Measurements from ENCODE around the gene RGS12. TPM values are rescaled to one million over a fixed set of nuclear protein-coding genes. Genes with fewer than 3 reads are reported as not detected.

Gene RGS12
- total RNA-seq, 1 donor from 2014 or later: 21.9 TPM

DNA sequence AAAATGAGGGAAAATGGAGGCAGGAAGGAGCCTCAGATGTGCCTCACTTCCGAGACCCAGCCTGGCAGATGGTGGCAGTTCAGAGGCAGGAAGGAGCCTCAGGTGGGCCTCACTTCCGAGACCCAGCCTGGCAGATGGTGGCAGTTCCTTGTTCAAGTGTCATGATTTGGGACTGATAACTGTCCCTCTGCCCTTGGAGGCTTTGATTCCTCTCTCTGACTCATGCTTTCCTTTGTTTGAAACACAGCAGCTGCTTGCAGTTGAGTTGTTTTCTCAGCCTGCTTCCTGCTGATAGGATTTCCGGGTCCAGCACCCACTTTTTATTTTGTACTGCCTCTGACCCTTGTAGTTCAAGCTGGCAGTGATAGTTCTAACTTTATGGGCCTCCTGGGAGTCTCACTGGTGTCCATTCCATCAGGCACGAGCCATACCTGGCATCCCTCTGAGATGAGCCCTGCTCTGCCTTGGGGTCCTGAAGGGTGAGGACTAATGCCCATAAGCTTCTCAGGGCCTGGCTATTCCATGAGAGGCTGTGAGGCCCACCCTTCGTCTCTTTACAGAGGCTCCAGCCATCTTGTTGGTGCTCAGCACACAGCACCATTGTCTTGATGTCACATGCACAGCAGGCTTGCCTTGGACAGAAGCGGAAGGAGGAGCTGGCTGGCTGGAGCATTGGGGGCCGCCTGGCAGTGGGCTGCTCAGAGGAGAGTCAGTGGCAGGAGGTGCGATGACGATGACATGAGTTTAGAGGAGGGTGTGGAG is 13.0 kb downstream of the RGS12 start:
- no peaks in the 10 kb centered on the region for H3K9me3 ChIP-seq (ENCODE audit: insufficient read depth, low read depth, low read length)

DNA sequence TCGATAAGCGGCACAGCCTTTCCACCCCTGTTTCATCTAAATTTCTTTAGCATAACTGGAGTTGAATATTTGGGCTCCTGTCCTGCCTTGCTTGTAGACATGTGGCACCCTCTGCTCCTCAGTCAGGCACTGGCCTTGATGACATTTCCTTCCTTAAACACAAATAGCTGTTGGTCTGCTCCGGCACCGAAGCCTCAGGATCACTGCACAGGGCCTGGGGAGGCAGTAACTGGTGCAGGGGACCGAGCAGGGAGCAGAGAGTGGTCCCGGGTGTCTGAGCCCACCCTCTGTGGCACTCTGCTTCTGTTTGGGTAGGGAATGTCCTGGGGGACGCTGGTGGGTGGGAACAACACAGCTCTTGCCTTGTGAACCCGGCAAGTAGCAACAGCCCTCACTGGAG is 13.6 kb downstream of the RGS12 start:
- peaks cover 19% of the 10 kb centered on the region for H3K4me1 Mint-ChIP-seq (ENCODE audit: low read depth, unreplicated experiment)
- Histone ChIP-seq H4K20me1 (ENCODE audit: insufficient read depth, low read length) (peaks cover 94% of the 10 kb centered on the region), H3K27me3 (ENCODE audit: insufficient read depth, low read length) (no peaks in the 10 kb centered on the region), H3K79me2 (ENCODE audit: insufficient read depth, low read length) (peaks cover 74% of the 10 kb centered on the region), H3K4me1 (ENCODE audit: insufficient read depth, low read length) (peaks cover 15% of the 10 kb centered on the region), H3K27ac (ENCODE audit: low read depth, low read length) (no peak overlapping the region), H2AFZ (ENCODE audit: low read depth, low read length) (no peak overlapping the region), H3K9ac (ENCODE audit: low read length) (no peak overlapping the region), H3K4me3 (ENCODE audit: insufficient read depth, low read depth, low read length) (no peak overlapping the region), H3K4me2 (ENCODE audit: low read length) (no peak overlapping the region), H3K36me3 (ENCODE audit: insufficient read depth, low read length) (no peaks in the 10 kb centered on the region), H3K9me3 (ENCODE audit: insufficient read depth, low read depth, low read length) (no peaks in the 10 kb centered on the region)
- TF ChIP-seq, protein P1, sequence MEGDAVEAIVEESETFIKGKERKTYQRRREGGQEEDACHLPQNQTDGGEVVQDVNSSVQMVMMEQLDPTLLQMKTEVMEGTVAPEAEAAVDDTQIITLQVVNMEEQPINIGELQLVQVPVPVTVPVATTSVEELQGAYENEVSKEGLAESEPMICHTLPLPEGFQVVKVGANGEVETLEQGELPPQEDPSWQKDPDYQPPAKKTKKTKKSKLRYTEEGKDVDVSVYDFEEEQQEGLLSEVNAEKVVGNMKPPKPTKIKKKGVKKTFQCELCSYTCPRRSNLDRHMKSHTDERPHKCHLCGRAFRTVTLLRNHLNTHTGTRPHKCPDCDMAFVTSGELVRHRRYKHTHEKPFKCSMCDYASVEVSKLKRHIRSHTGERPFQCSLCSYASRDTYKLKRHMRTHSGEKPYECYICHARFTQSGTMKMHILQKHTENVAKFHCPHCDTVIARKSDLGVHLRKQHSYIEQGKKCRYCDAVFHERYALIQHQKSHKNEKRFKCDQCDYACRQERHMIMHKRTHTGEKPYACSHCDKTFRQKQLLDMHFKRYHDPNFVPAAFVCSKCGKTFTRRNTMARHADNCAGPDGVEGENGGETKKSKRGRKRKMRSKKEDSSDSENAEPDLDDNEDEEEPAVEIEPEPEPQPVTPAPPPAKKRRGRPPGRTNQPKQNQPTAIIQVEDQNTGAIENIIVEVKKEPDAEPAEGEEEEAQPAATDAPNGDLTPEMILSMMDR (IDR thresholded peaks at IDR 0.05; ENCODE audit: insufficient read depth, low read depth, low read length): no peak
- TF ChIP-seq EZH2 (IDR thresholded peaks at IDR 0.05; ENCODE audit: insufficient read depth, low read length): no peak
- no peak overlapping the region for H3K27ac Mint-ChIP-seq (ENCODE audit: unreplicated experiment)
- no peaks in the 10 kb centered on the region for H3K9me3 Mint-ChIP-seq (ENCODE audit: unreplicated experiment)
- FAIRE-seq (no peak), DNase-seq (ENCODE audit: low read depth) (no peak)
- H3K4me3 Mint-ChIP-seq (ENCODE audit: unreplicated experiment): no peak overlapping the region
- H3K36me3 Mint-ChIP-seq (ENCODE audit: low read depth, unreplicated experiment): no peaks in the 10 kb centered on the region
- H3K27me3 Mint-ChIP-seq (ENCODE audit: low read depth, unreplicated experiment): peaks cover 14% of the 10 kb centered on the region

More for the DNA sequence above, 13.0 kb downstream of the RGS12 start:
- no peaks in the 10 kb centered on the region for H3K9me3 Mint-ChIP-seq (ENCODE audit: unreplicated experiment)
- TF ChIP-seq EZH2 (IDR thresholded peaks at IDR 0.05; ENCODE audit: insufficient read depth, low read length): no peak
- TF ChIP-seq, protein P1 (IDR thresholded peaks at IDR 0.05; ENCODE audit: insufficient read depth, low read depth, low read length): no peak
- Histone ChIP-seq H3K9ac (ENCODE audit: low read length) (no peak overlapping the region), H3K79me2 (ENCODE audit: insufficient read depth, low read length) (peaks cover 75% of the 10 kb centered on the region), H3K4me1 (ENCODE audit: insufficient read depth, low read length) (peaks cover 15% of the 10 kb centered on the region), H4K20me1 (ENCODE audit: insufficient read depth, low read length) (peaks cover 94% of the 10 kb centered on the region), H3K4me3 (ENCODE audit: insufficient read depth, low read depth, low read length) (no peak overlapping the region), H3K4me2 (ENCODE audit: low read length) (peak overlapping the region; percentile 65), H2AFZ (ENCODE audit: low read depth, low read length) (no peak overlapping the region), H3K27ac (ENCODE audit: low read depth, low read length) (no peak overlapping the region), H3K36me3 (ENCODE audit: insufficient read depth, low read length) (no peaks in the 10 kb centered on the region), H3K27me3 (ENCODE audit: insufficient read depth, low read length) (no peaks in the 10 kb centered on the region)
- H3K36me3 Mint-ChIP-seq (ENCODE audit: low read depth, unreplicated experiment): no peaks in the 10 kb centered on the region
- DNase-seq (ENCODE audit: low read depth) (peak; percentile 32), FAIRE-seq (no peak)
- peaks cover 23% of the 10 kb centered on the region for H3K4me1 Mint-ChIP-seq (ENCODE audit: low read depth, unreplicated experiment)
- H3K27me3 Mint-ChIP-seq (ENCODE audit: low read depth, unreplicated experiment): peaks cover 14% of the 10 kb centered on the region
- no peak overlapping the region for H3K4me3 Mint-ChIP-seq (ENCODE audit: unreplicated experiment)
- H3K27ac Mint-ChIP-seq (ENCODE audit: unreplicated experiment): peak overlapping the region; percentile 75

DNA sequence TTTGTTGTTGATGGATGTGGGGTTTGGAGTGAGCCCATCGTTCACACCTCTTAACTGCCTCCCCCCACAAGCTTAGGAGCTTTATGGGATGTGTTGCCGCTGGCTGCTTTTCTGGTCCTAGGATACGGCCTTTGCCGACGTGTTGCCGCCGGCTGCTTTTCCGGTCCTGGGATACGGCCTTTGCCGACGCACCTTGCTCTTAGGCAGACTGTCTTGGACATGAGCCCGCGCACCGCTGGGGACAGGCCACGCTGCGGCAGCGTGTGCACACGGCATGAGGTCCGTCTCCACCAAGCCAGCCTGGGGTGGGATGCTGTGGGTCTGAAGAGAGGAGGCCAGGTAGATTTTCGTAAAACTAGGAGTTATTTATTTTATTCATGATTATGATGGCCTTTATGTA is 14.2 kb downstream of the RGS12 start:
- no peak overlapping the region for H2AFZ ChIP-seq (ENCODE audit: low read depth, low read length)
- no peak overlapping the region for H3K4me3 ChIP-seq (ENCODE audit: insufficient read depth, low read depth, low read length)
- TF ChIP-seq, protein P1 (IDR thresholded peaks at IDR 0.05; ENCODE audit: insufficient read depth, low read depth, low read length): no peak
- no peak for TF ChIP-seq EZH2 (IDR thresholded peaks at IDR 0.05; ENCODE audit: insufficient read depth, low read length)
- Mint-ChIP-seq H3K36me3 (ENCODE audit: low read depth, unreplicated experiment) (no peaks in the 10 kb centered on the region), H3K27ac (ENCODE audit: unreplicated experiment) (no peak overlapping the region), H3K4me3 (ENCODE audit: unreplicated experiment) (no peak overlapping the region), H3K4me1 (ENCODE audit: low read depth, unreplicated experiment) (peaks cover 18% of the 10 kb centered on the region), H3K9me3 (ENCODE audit: unreplicated experiment) (no peaks in the 10 kb centered on the region), H3K27me3 (ENCODE audit: low read depth, unreplicated experiment) (peaks cover 14% of the 10 kb centered on the region)
- FAIRE-seq: no peak
- no peaks in the 10 kb centered on the region for H3K9me3 ChIP-seq (ENCODE audit: insufficient read depth, low read depth, low read length)
- no peak overlapping the region for H3K27ac ChIP-seq (ENCODE audit: low read depth, low read length)
- peaks cover 15% of the 10 kb centered on the region for H3K4me1 ChIP-seq (ENCODE audit: insufficient read depth, low read length)
- no peak overlapping the region for H3K4me2 ChIP-seq (ENCODE audit: low read length)
- peaks cover 93% of the 10 kb centered on the region for H4K20me1 ChIP-seq (ENCODE audit: insufficient read depth, low read length)
- H3K27me3 ChIP-seq (ENCODE audit: insufficient read depth, low read length): no peaks in the 10 kb centered on the region
- no peak for DNase-seq (ENCODE audit: low read depth)
- H3K36me3 ChIP-seq (ENCODE audit: insufficient read depth, low read length): no peaks in the 10 kb centered on the region
- peaks cover 72% of the 10 kb centered on the region for H3K79me2 ChIP-seq (ENCODE audit: insufficient read depth, low read length)
- no peak overlapping the region for H3K9ac ChIP-seq (ENCODE audit: low read length)
